HG03521 (cell line): Measurements from ENCODE around the gene IP6K3.

Experiments used
- ATAC-seq: cut with Tn5 transposase; IDR thresholded peaks from one replicate; pipeline ENCODE4 v1.9.1; 2021; ENCODE audit warnings: mild to moderate bottlenecking, moderate library complexity; ENCODE audit not compliant: unreplicated experiment

IP6K3 gene

DNA sequence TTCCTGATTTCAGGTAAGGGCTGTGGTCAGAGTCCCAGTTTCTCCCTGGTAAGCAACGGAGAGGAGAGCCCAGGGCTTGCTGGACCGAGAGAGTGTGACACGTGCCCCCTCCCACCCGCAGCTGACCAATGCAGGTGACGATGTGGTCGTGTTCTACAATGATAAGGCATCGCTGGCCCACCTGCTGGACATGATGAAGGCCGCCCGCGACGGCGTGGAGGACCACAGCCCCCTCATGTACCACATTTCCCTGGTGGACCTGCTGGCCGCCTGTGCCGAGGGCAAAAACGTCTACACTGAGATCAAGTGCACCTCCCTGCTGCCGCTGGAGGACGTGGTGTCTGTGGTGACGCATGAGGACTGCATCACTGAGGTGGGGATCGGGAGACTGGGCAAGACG, 66.9 kb downstream of the IP6K3 start:
- ATAC-seq, result no peak

GRCh38 chr6:33678932-33679490, 67.7 kb downstream of the IP6K3 start:
- ATAC-seq, result no peak

DNA sequence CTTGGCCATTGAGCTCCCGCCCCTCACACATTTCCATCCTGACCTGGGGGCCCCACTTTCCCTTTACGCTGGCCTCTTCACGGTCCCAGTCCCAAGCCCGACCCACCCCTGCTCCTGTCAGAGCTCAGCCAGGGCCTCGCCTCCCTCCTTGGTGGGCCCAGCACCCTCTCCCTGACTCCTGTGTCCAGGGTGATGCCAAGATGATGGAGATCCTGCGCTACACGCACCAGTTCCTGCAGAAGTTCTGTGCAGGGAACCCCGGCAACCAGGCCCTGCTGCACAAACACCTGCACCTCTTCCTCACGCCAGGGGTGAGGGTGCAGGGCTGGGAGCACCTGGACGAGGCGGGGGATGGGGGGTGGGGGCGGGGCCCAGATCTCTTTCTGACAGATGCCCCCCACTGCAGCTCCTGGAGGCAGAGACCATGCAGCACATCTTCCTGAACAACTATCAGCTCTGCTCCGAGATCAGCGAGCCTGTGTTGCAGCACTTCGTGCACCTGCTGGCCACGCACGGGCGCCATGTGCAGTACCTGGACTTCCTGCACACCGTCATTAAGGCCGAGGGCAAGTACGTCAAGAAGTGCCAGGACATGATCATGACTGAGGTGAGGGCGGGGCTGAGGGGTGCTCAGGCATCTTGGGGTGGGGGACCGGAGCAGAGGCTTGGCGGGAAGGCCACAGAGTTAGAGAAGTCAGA, 68.3 kb downstream of the IP6K3 start:
- no peak for ATAC-seq

DNA sequence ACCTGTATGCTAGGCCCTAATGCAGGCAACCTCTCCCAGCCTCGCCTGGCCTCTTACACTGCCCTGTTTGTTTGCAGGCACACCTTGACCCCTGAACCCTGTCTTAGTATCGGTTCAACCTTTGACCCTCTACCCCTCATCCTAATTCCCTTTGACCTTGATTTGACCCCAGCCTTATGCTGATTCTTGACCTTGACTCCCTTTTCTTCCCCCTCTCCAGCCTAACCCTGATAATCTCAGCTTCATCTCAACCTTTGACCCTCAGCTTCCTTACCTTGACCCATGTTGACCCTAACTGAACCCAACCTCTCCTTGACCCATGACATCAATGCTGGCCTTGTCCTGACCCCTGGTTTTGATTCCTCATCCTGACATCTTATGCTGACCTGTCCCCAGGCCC, 69.0 kb downstream of the IP6K3 start:
- ATAC-seq, result no peak

- no peak for ATAC-seq
Observed at GRCh38 chr6:33677143-33677660, 69.5 kb downstream of the IP6K3 start.

DNA sequence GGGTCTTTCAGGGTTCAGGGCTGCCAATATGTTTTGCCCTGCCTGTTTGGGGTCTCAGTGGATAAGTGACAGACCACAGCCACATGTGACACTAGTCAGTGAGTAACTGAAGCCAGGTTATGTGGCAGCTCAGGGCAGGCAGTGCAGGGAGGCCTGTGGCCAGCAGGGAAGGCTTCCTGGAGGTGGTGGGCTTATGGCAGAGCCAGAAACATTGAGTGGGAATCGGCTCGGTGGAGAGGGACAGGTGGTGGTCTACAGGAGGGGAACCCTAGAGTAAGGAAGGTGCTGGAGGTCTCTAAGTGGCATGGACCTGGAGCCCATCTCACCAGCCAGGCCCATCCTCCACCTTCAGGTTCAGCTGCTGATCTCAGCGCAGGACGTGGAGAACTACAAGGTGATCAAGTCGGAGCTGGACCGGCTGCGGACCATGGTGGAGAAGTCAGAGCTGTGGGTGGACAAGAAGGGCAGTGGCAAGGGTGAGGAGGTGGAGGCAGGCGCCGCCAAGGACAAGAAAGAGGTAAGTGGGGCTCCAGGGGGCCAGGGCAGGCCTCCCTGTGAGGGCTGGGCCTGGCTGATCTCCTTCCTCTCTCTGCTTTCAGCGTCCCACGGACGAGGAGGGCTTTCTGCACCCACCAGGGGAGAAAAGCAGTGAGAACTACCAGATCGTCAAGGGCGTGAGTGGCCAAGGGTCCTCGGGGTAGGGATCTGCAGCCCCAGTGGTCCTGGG, 70.1 kb downstream of the IP6K3 start:
- no peak for ATAC-seq

DNA sequence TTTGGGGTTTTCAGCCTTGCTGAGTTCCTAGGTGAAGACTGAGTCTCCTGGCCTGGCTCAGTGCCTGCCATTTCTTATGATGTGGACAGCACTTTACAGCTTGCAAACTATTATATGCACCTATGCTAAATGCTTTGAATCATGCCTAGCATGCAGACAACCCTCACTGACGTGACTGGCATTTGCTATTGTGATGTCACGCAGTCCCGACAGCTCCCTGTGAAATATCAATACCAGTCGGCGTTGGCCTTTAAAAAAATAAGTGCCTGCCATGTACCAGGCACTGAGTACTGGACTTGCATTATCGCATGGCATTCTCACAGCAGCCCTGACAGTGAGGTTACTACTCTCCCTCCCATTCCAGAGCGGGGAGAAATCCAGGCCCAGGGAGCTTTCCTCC, 70.7 kb downstream of the IP6K3 start:
- no peak for ATAC-seq

DNA sequence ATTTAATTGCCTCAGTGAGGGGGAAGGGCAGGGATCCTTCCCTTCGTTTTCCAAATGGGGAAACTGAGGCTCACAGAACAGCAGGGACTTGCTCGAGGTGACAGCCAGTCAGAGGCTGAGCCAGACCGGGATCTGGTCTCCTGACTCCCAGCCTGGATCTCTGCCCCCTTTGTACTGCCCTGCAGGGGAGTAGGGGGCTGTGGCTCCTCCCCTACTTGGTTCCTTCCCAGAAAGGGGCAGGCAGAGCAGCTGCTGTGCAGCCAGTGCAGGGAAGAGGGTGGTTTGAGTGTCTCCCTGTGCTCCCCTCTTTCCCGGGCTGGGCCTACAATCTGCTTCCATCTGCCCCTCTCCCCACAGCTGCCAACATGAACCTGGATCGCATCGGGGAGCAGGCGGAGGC, 72.9 kb downstream of the IP6K3 start:
- no peak for ATAC-seq

- ATAC-seq, result no peak
Observed at GRCh38 chr6:33672808-33673207, 73.9 kb downstream of the IP6K3 start.

DNA sequence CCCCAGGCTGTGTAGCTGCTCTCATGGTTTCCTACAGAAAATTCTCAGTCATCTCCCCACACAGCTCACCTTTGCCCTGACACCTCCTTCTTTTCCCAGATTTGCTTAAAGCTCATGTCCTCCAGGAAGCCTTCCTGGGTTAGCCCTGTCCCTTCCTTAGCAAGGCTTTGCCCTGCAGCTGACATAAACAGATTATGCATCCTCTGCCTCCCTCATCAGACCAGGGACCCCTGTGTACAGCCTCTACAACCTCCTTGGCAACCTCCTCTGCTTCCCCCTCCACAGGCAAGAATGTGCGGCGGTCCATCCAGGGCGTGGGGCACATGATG, 75.0 kb downstream of the IP6K3 start:
- ATAC-seq, result no peak
